SK-N-SH treated with all-trans-retinoic acid at 6 μM for 48 hours (cell line): ENCODE data around the gene PSMC3.

Experiments used
- ATAC-seq: fragments of 200-7000 bp; cut with Tn5 transposase; 3 replicates; pipeline ENCODE4 v1.9.1; 2020; ENCODE audit warnings: mild to moderate bottlenecking, moderate library complexity
- ARNTL ChIP-seq: fragments of 450-650 bp; formaldehyde crosslinking; IDR thresholded peaks from 2 replicates; pipeline ENCODE4 v1.5.0; 2020; ENCODE audit warnings: low read depth, mild to moderate bottlenecking, moderate library complexity, borderline replicate concordance
- CSDC2 ChIP-seq: fragments of 250-450 bp; sonication (Bioruptor Pico); IDR thresholded peaks from 2 replicates; pipeline ENCODE4 v1.5.0; 2020; ENCODE audit warnings: mild to moderate bottlenecking, moderate library complexity
- ESRRG ChIP-seq: fragments of 250-450 bp; sonication (Bioruptor Pico); IDR thresholded peaks from 2 replicates; pipeline ENCODE4 v1.6.1; 2021; ENCODE audit warnings: mild to moderate bottlenecking
- GLIS3 ChIP-seq: fragments of 250-450 bp; sonication (Bioruptor Pico); IDR thresholded peaks from 2 replicates; pipeline ENCODE4 v1.5.0; 2020; ENCODE audit warnings: mild to moderate bottlenecking, moderate library complexity
- ISL1 ChIP-seq: fragments of 250-450 bp; sonication (Bioruptor Pico); IDR thresholded peaks from 2 replicates; pipeline ENCODE4 v2.1.2; 2022; ENCODE audit warnings: mild to moderate bottlenecking, moderate library complexity
- PPARA ChIP-seq: fragments of 250-450 bp; sonication (Bioruptor Pico); IDR thresholded peaks from 2 replicates; pipeline ENCODE4 v1.5.0; 2020; ENCODE audit warnings: mild to moderate bottlenecking, borderline replicate concordance
- RARB ChIP-seq: fragments of 250-450 bp; sonication (Bioruptor Pico); IDR thresholded peaks from 2 replicates; pipeline ENCODE4 v1.8.0; 2021; ENCODE audit warnings: mild to moderate bottlenecking, moderate library complexity
- SNAI2 ChIP-seq: fragments of 250-450 bp; sonication (Bioruptor Pico); IDR thresholded peaks from 2 replicates; pipeline ENCODE4 v1.5.0; 2020; ENCODE audit warnings: mild to moderate bottlenecking, moderate library complexity
- TCF4 ChIP-seq: fragments of 250-450 bp; sonication (Bioruptor Pico); IDR thresholded peaks from 2 replicates; pipeline ENCODE4 v1.8.0; 2021; ENCODE audit warnings: mild to moderate bottlenecking, moderate library complexity, borderline replicate concordance
- TOX ChIP-seq: fragments of 250-450 bp; sonication (Bioruptor Pico); IDR thresholded peaks from 2 replicates; pipeline ENCODE4 v1.8.0; 2021; ENCODE audit warnings: mild to moderate bottlenecking, moderate library complexity, borderline replicate concordance
- ZC3H10 ChIP-seq: fragments of 250-450 bp; sonication (Bioruptor Pico); IDR thresholded peaks from 2 replicates; pipeline ENCODE4 v1.5.1; 2021; ENCODE audit warnings: mild to moderate bottlenecking, moderate library complexity
- ZFP3 ChIP-seq: fragments of 250-450 bp; sonication (Bioruptor Pico); IDR thresholded peaks from 2 replicates; pipeline ENCODE4 v1.5.0; 2020; ENCODE audit warnings: mild to moderate bottlenecking, moderate library complexity
- ZFP30 ChIP-seq: fragments of 450-650 bp; formaldehyde crosslinking; IDR thresholded peaks from 2 replicates; pipeline ENCODE4 v1.5.0; 2022; ENCODE audit warnings: mild to moderate bottlenecking, moderate library complexity
- ZNF565 ChIP-seq: fragments of 450-650 bp; formaldehyde crosslinking; conservative IDR thresholded peaks from 2 replicates; pipeline ENCODE4 v1.5.0; 2020; ENCODE audit warnings: low read depth, mild to moderate bottlenecking, moderate library complexity
- ZNF70 ChIP-seq: fragments of 450-650 bp; formaldehyde crosslinking; IDR thresholded peaks from 2 replicates; pipeline ENCODE4 v1.5.0; 2020; ENCODE audit warnings: mild to moderate bottlenecking, moderate library complexity
- ZNF8 ChIP-seq: fragments of 450-650 bp; formaldehyde crosslinking; IDR thresholded peaks from 2 replicates; pipeline ENCODE4 v1.5.0; 2020; ENCODE audit warnings: mild to moderate bottlenecking, moderate library complexity
- TF ChIP-seq, protein P1 (sequence below): fragments of 250-450 bp; sonication (Bioruptor Pico); IDR thresholded peaks from 2 replicates; pipeline ENCODE4 v1.5.1; 2021; ENCODE audit warnings: mild to moderate bottlenecking, moderate library complexity
- TF ChIP-seq, protein P2 (sequence below): fragments of 250-450 bp; sonication (Bioruptor Pico); IDR thresholded peaks from 2 replicates; pipeline ENCODE4 v1.5.0; 2020; ENCODE audit warnings: mild to moderate bottlenecking, moderate library complexity
- TF ChIP-seq, protein P3 (sequence below): fragments of 250-450 bp; sonication (Bioruptor Pico); IDR thresholded peaks from 2 replicates; pipeline ENCODE4 v1.8.0; 2021; ENCODE audit warnings: low read depth, mild to moderate bottlenecking, moderate library complexity, borderline replicate concordance
- TF ChIP-seq, protein P4 (sequence below): fragments of 250-450 bp; sonication (Bioruptor Pico); IDR thresholded peaks from 2 replicates; pipeline ENCODE4 v1.5.1; 2020; ENCODE audit warnings: low read depth, mild to moderate bottlenecking, moderate library complexity

Gene PSMC3

DNA sequence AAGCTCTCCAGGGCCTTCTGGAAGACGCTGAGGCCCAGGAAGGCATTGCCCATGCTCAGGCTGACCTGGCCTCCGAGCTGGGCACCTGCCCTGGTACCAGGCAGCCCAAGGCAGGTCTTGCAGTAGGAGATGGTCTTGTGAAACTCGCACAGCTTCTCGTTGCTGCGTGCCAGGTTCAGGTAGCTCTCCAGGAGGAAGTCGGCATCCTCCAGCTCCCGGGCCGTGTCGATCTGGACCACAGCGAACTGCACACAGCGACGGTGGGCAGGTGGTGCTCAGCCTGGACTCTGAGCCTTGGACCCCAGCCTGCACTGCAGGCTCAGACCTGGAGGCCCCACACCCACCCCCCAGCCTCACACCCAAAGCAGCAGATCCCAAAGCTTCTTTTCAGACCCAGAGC lies 21.7 kb upstream of the PSMC3 start:
- TF ChIP-seq CSDC2 (CRISPR knock-in tag) (no peak), SNAI2 (CRISPR knock-in tag) (no peak), ZNF565 (CRISPR knock-in tag) (no peak), ESRRG (CRISPR knock-in tag) (no peak), TCF4 (CRISPR knock-in tag) (no peak), ZFP30 (CRISPR knock-in tag) (no peak), ZC3H10 (CRISPR knock-in tag) (no peak), ISL1 (CRISPR knock-in tag) (no peak), PPARA (CRISPR knock-in tag) (no peak), GLIS3 (no peak), ZFP3 (CRISPR knock-in tag) (no peak), ZNF8 (CRISPR knock-in tag) (no peak), RARB (CRISPR knock-in tag) (no peak), TOX (CRISPR knock-in tag) (no peak), ARNTL (CRISPR knock-in tag) (no peak)
- TF ChIP-seq, protein P1, sequence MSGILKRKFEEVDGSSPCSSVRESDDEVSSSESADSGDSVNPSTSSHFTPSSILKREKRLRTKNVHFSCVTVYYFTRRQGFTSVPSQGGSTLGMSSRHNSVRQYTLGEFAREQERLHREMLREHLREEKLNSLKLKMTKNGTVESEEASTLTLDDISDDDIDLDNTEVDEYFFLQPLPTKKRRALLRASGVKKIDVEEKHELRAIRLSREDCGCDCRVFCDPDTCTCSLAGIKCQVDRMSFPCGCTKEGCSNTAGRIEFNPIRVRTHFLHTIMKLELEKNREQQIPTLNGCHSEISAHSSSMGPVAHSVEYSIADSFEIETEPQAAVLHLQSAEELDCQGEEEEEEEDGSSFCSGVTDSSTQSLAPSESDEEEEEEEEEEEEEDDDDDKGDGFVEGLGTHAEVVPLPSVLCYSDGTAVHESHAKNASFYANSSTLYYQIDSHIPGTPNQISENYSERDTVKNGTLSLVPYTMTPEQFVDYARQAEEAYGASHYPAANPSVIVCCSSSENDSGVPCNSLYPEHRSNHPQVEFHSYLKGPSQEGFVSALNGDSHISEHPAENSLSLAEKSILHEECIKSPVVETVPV (CRISPR knock-in tag): no peak
- TF ChIP-seq, protein P2, sequence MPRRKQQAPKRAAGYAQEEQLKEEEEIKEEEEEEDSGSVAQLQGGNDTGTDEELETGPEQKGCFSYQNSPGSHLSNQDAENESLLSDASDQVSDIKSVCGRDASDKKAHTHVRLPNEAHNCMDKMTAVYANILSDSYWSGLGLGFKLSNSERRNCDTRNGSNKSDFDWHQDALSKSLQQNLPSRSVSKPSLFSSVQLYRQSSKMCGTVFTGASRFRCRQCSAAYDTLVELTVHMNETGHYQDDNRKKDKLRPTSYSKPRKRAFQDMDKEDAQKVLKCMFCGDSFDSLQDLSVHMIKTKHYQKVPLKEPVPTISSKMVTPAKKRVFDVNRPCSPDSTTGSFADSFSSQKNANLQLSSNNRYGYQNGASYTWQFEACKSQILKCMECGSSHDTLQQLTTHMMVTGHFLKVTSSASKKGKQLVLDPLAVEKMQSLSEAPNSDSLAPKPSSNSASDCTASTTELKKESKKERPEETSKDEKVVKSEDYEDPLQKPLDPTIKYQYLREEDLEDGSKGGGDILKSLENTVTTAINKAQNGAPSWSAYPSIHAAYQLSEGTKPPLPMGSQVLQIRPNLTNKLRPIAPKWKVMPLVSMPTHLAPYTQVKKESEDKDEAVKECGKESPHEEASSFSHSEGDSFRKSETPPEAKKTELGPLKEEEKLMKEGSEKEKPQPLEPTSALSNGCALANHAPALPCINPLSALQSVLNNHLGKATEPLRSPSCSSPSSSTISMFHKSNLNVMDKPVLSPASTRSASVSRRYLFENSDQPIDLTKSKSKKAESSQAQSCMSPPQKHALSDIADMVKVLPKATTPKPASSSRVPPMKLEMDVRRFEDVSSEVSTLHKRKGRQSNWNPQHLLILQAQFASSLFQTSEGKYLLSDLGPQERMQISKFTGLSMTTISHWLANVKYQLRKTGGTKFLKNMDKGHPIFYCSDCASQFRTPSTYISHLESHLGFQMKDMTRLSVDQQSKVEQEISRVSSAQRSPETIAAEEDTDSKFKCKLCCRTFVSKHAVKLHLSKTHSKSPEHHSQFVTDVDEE: no peak
- TF ChIP-seq, protein P3, sequence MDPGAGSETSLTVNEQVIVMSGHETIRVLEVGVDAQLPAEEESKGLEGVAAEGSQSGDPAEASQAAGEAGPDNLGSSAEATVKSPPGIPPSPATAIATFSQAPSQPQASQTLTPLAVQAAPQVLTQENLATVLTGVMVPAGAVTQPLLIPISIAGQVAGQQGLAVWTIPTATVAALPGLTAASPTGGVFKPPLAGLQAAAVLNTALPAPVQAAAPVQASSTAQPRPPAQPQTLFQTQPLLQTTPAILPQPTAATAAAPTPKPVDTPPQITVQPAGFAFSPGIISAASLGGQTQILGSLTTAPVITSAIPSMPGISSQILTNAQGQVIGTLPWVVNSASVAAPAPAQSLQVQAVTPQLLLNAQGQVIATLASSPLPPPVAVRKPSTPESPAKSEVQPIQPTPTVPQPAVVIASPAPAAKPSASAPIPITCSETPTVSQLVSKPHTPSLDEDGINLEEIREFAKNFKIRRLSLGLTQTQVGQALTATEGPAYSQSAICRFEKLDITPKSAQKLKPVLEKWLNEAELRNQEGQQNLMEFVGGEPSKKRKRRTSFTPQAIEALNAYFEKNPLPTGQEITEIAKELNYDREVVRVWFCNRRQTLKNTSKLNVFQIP (CRISPR knock-in tag): no peak
- ATAC-seq: no peak

DNA sequence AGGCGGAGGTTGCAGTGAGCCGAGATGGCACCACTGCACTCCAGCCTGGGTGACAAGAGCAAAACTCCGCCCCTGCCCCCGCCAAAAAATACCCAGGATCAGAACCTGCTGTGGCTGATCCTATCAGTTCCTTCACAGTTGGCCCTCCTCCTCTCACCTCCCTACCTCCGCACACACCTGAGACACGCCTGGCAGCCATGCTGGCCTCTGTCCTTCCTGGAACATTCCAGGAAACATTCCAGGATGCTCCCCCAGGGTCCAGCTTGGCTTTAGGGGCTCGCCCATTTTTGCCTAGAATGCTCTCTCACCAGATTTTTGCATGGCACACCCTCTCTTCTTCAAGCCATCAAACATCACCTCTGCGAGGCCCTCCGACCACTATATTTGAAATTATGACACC lies 20.6 kb upstream of the PSMC3 start:
- no peak for ATAC-seq
- TF ChIP-seq ZNF565 (CRISPR knock-in tag) (no peak), ZFP3 (CRISPR knock-in tag) (no peak), CSDC2 (CRISPR knock-in tag) (no peak), PPARA (CRISPR knock-in tag) (no peak), ZNF70 (no peak), ARNTL (CRISPR knock-in tag) (no peak), ESRRG (CRISPR knock-in tag) (no peak)
- TF ChIP-seq, protein P1 (CRISPR knock-in tag): no peak
- TF ChIP-seq, protein P3 (CRISPR knock-in tag): no peak
- TF ChIP-seq, protein P4, sequence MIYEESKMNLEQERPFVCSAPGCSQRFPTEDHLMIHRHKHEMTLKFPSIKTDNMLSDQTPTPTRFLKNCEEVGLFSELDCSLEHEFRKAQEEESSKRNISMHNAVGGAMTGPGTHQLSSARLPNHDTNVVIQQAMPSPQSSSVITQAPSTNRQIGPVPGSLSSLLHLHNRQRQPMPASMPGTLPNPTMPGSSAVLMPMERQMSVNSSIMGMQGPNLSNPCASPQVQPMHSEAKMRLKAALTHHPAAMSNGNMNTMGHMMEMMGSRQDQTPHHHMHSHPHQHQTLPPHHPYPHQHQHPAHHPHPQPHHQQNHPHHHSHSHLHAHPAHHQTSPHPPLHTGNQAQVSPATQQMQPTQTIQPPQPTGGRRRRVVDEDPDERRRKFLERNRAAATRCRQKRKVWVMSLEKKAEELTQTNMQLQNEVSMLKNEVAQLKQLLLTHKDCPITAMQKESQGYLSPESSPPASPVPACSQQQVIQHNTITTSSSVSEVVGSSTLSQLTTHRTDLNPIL (CRISPR knock-in tag): no peak
